HCT116 (cell line): ENCODE measurements around the gene PIGL. TPM values are rescaled to one million over a fixed set of nuclear protein-coding genes. Genes with fewer than 3 reads are reported as not detected.

ENCODE experiments used
- ATAC-seq: fragments of 200-7000 bp; cut with Tn5 transposase; 2 replicates; pipeline ENCODE4 v1.9.1; 2020; ENCODE audit warnings: mild to moderate bottlenecking, moderate library complexity
- BruUV-seq: library from RNA; stranded (reverse); fragments of 400-500 nt; replicated peaks from 2 replicates; lab custom pipeline; 2021; lab: Mats Ljungman, UMichigan
- CTCF ChIA-PET: fragments of 300-600 bp; sonication (Branson Sonifier 250); formaldehyde crosslinking; loops from one replicate; lab custom pipeline; 2021; ENCODE audit warnings: antibody characterized with exemption; lab: Charles Lee
- POLR2A ChIA-PET: fragments of 300-600, 350-600 bp; sonication (Branson Sonifier 250); formaldehyde crosslinking; loops from one replicate; lab custom pipeline; 2021; ENCODE audit warnings: antibody characterized with exemption; lab: Charles Lee
- RAD21 ChIA-PET, 2 experiments: fragments of 300-600 bp; sonication (Branson Sonifier 250); formaldehyde crosslinking; loops; one replicate each; lab custom pipeline; 2023; ENCODE audit warnings: low total read pairs in 2 of 2; ENCODE audit not compliant: uncharacterized antibody in 2 of 2, unreplicated experiment in 2 of 2, low non-redundant PET in 1 of 2; lab: Charles Lee
- DNase-seq: peaks from one replicate; pipeline ENCODE4 v3.0.0-alpha.2; 2010; ENCODE audit warnings: low read depth, low spot score
- H2AFZ ChIP-seq: fragments of 200-600 bp; shearing (Covaris generic), sonication (generic); 2 replicates; pipeline ENCODE4 v1.6.1; 2017; ENCODE audit warnings: low read depth, mixed run types, mixed read lengths, antibody characterized with exemption, low read length; ENCODE audit not compliant: poor library complexity, severe bottlenecking
- H3K27ac ChIP-seq: 2 replicates; pipeline ENCODE4 v1.5.1; 2012; ENCODE audit warnings: low read depth, low read length
- H3K27me3 ChIP-seq: fragments of 200-600 bp; sonication (generic); 2 replicates; pipeline ENCODE4 v1.6.1; 2016; ENCODE audit warnings: mixed run types, low read length, mixed read lengths; ENCODE audit not compliant: insufficient read depth
- H3K36me3 ChIP-seq, 2 experiments: fragments of 200-500 bp in 1 of 2; fragments of 200-600 bp in 1 of 2; sonication (Bioruptor generic) in 1 of 2; sonication (generic) in 1 of 2; 2 replicates each; pipeline versions ENCODE4 v1.5.1 to v1.6.1; 2014 to 2016; ENCODE audit warnings: low read length in 2 of 2, inconsistent platforms in 1 of 2, mixed read lengths in 1 of 2, mixed run types in 1 of 2; ENCODE audit not compliant: insufficient read depth in 2 of 2, control insufficient read depth in 1 of 2
- H3K4me1 ChIP-seq, 2 experiments: fragments of 200-600 bp in 1 of 2; sonication (generic) in 1 of 2; 2 replicates each; pipeline versions ENCODE4 v1.5.1 to v1.6.1; 2012 to 2017; ENCODE audit warnings: low read length in 2 of 2, inconsistent platforms in 1 of 2, mild to moderate bottlenecking in 1 of 2, mixed read lengths in 1 of 2, mixed run types in 1 of 2, moderate library complexity in 1 of 2; ENCODE audit not compliant: insufficient read depth in 2 of 2, control insufficient read depth in 1 of 2
- H3K4me2 ChIP-seq: fragments of 200-600 bp; sonication (generic); 2 replicates; pipeline ENCODE4 v1.6.1; 2017; ENCODE audit warnings: mixed run types, low read length, mixed read lengths
- H3K4me3 ChIP-seq, 2 experiments: fragments of 200-600 bp in 1 of 2; sonication (generic) in 1 of 2; replicated peaks in 1 of 2; 2 replicates each; pipeline ENCODE4 v1.5.1; 2011 to 2016; ENCODE audit warnings: low read length in 2 of 2, control low read depth in 1 of 2, low read depth in 1 of 2, mild to moderate bottlenecking in 1 of 2, mixed read lengths in 1 of 2, mixed run types in 1 of 2
- H3K79me2 ChIP-seq: fragments of 200-600 bp; sonication (generic); 2 replicates; pipeline ENCODE4 v1.6.1; 2017; ENCODE audit warnings: mild to moderate bottlenecking, mixed run types, low read length, moderate library complexity, mixed read lengths; ENCODE audit not compliant: insufficient read depth
- H3K9ac ChIP-seq: fragments of 200-600 bp; sonication (generic); 2 replicates; pipeline ENCODE4 v1.6.1; 2016; ENCODE audit warnings: low read length, mixed read lengths
- H3K9me2 ChIP-seq: fragments of 200-600 bp; sonication (generic), shearing (Covaris generic); 2 replicates; pipeline ENCODE4 v1.6.1; 2017; ENCODE audit warnings: mixed run types, mild to moderate bottlenecking, moderate library complexity; ENCODE audit not compliant: insufficient read depth
- H3K9me3 ChIP-seq, 2 experiments: fragments of 200-500 bp in 1 of 2; fragments of 200-600 bp in 1 of 2; sonication (Bioruptor generic) in 1 of 2; sonication (generic) in 1 of 2; 2 replicates each; pipeline ENCODE4 v1.6.1; 2014 to 2017; ENCODE audit warnings: low read length in 2 of 2, mixed read lengths in 2 of 2, inconsistent platforms in 1 of 2, low read depth in 1 of 2, mild to moderate bottlenecking in 1 of 2, mixed run types in 1 of 2, moderate library complexity in 1 of 2; ENCODE audit not compliant: control insufficient read depth in 1 of 2, insufficient read depth in 1 of 2
- H4K20me1 ChIP-seq: fragments of 200-600 bp; sonication (generic), shearing (Covaris generic); 2 replicates; pipeline ENCODE4 v1.6.1; 2017; ENCODE audit warnings: mixed run types, mild to moderate bottlenecking, moderate library complexity; ENCODE audit not compliant: insufficient read depth
- EZH2phosphoT487 ChIP-seq: fragments of 200-600 bp; IDR thresholded peaks from 2 replicates; pipeline ENCODE4 v1.6.1; 2018; ENCODE audit warnings: antibody characterized with exemption, borderline replicate concordance
- ZFX ChIP-seq: fragments of 450-650 bp; IDR thresholded peaks from 2 replicates; pipeline ENCODE4 v1.6.1; 2017
- intact Hi-C: fragments of 100-400 bp; cut with micrococcal nuclease; formaldehyde crosslinking; loops from 2 replicates; pipeline ENCODE4 v1.10.0; 2022
- total RNA-seq: library from RNA; stranded (reverse); gene quantifications from one replicate; pipeline ENCODE4 v1.2.1, GENCODE V29; 2021; ENCODE audit not compliant: unreplicated experiment
- TF ChIP-seq, protein P1 (sequence below): IDR thresholded peaks from 2 replicates; pipeline ENCODE4 v1.6.1; 2011; ENCODE audit warnings: mild to moderate bottlenecking, low read length, moderate library complexity; ENCODE audit not compliant: insufficient replicate concordance; ENCODE audit errors: extremely low read depth
- TF ChIP-seq, protein P2 (sequence below), 3 experiments: fragments of 200-600 bp in 1 of 3; sonication (generic) in 1 of 3; IDR thresholded peaks in 2 of 3; conservative IDR thresholded peaks in 1 of 3; 2 replicates each; pipeline ENCODE4 v1.5.1; 2012 to 2017; ENCODE audit warnings: low read depth in 2 of 3, low read length in 2 of 3, antibody characterized with exemption in 1 of 3, borderline replicate concordance in 1 of 3, control low read depth in 1 of 3, mild to moderate bottlenecking in 1 of 3, mixed read lengths in 1 of 3, mixed run types in 1 of 3, moderate library complexity in 1 of 3; ENCODE audit not compliant: insufficient read depth in 1 of 3

The PIGL gene
- total RNA-seq, 1 experiment from 2014 or later: 36.8 TPM

DNA sequence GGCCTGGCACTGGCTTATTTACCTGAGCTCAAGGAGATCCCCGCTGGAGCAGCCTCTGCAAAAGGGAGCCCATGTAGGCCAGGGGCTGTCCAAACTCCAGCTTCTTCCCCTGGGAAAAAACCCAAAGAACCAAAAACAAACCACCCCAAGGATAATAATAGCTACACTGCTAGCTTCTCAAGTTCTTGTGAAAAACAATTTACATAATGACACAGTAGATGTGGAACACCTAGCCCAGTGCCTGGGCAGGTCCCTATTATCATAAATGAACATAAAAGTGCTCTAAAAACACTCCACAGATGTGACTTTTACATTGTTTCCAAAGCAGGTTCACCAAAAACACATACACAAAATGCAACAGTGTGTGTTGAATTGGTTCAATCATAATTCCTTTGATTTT is 109.0 kb downstream of the PIGL start:
- H4K20me1 ChIP-seq: no peaks in the 10 kb centered on the region
- TF ChIP-seq EZH2phosphoT487 (no peak), ZFX (no peak)
- TF ChIP-seq, protein P1, sequence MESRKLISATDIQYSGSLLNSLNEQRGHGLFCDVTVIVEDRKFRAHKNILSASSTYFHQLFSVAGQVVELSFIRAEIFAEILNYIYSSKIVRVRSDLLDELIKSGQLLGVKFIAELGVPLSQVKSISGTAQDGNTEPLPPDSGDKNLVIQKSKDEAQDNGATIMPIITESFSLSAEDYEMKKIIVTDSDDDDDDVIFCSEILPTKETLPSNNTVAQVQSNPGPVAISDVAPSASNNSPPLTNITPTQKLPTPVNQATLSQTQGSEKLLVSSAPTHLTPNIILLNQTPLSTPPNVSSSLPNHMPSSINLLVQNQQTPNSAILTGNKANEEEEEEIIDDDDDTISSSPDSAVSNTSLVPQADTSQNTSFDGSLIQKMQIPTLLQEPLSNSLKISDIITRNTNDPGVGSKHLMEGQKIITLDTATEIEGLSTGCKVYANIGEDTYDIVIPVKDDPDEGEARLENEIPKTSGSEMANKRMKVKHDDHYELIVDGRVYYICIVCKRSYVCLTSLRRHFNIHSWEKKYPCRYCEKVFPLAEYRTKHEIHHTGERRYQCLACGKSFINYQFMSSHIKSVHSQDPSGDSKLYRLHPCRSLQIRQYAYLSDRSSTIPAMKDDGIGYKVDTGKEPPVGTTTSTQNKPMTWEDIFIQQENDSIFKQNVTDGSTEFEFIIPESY: no peak
- TF ChIP-seq, protein P2, sequence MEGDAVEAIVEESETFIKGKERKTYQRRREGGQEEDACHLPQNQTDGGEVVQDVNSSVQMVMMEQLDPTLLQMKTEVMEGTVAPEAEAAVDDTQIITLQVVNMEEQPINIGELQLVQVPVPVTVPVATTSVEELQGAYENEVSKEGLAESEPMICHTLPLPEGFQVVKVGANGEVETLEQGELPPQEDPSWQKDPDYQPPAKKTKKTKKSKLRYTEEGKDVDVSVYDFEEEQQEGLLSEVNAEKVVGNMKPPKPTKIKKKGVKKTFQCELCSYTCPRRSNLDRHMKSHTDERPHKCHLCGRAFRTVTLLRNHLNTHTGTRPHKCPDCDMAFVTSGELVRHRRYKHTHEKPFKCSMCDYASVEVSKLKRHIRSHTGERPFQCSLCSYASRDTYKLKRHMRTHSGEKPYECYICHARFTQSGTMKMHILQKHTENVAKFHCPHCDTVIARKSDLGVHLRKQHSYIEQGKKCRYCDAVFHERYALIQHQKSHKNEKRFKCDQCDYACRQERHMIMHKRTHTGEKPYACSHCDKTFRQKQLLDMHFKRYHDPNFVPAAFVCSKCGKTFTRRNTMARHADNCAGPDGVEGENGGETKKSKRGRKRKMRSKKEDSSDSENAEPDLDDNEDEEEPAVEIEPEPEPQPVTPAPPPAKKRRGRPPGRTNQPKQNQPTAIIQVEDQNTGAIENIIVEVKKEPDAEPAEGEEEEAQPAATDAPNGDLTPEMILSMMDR (IDR thresholded peaks at IDR 0.05 in 2 of 3, conservative IDR thresholded peaks at IDR 0.05 in 1 of 3; ENCODE audit: borderline replicate concordance in 1 of 3, insufficient read depth in 1 of 3, low read depth in 2 of 3, low read length in 2 of 3): no peak
- no peak overlapping the region for H3K9ac ChIP-seq
- H3K27ac ChIP-seq: no peak overlapping the region
- no peaks in the 10 kb centered on the region for H3K9me2 ChIP-seq
- BruUV-seq: no TSS peak
- no peak overlapping the region for H2AFZ ChIP-seq
- intact Hi-C loops: no loop called here
- H3K4me1 ChIP-seq: peaks cover 14 to 16% of the 10 kb centered on the region in 2 experiments
- CTCF ChIA-PET: no interaction called here
- no peaks in the 10 kb centered on the region for H3K9me3 ChIP-seq
- no peaks in the 10 kb centered on the region for H3K27me3 ChIP-seq
- ATAC-seq (no peak), DNase-seq (no peak)
- RAD21 ChIA-PET: no interaction called here
- H3K4me3 ChIP-seq: no peak overlapping the region
- no peaks in the 10 kb centered on the region for H3K79me2 ChIP-seq
- H3K36me3 ChIP-seq: peaks cover 0 to 9% of the 10 kb centered on the region in 2 experiments; a peak in 2 of 4 replicates
- POLR2A ChIA-PET: no interaction called here
- H3K4me2 ChIP-seq: no peak overlapping the region
